Renal cortical epithelial cell (primary cell): ENCODE results near the gene ENTR1. TPM values are rescaled to one million over a fixed set of nuclear protein-coding genes. Genes with fewer than 3 reads are reported as not detected.

Experiments used
- DNase-seq: peaks from one replicate; pipeline ENCODE4 v3.0.0-alpha.2; 2011; ENCODE audit warnings: low read depth
- total RNA-seq: library from RNA; depleted of rRNA; stranded (reverse); fragments of >200 nt; gene quantifications from 2 replicates; pipeline ENCODE4 v1.2.3, GENCODE V29; 2014

ENTR1 gene
- total RNA-seq, 1 donor from 2014 or later = 30.4 TPM

DNA sequence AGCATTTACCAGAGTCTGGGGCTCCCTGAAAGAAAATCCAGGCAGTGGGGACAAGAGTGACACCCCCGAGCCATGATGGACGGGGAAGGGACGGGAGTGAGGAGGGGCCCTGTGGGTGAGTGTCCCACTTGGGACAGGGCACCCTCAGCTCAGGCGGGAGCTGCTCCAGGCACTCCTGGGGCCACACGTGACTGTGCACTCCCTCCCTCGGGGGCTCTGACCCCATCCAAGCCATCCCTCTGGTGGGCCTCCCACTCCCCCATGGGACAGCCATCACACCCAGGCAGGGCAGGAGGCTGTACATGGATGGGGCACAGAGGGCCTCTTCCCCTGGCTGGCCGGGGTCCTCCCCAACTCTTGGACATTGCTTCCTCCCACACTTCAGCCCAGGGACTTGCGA lies 34.0 kb downstream of the ENTR1 start:
- DNase-seq = no peak

DNA sequence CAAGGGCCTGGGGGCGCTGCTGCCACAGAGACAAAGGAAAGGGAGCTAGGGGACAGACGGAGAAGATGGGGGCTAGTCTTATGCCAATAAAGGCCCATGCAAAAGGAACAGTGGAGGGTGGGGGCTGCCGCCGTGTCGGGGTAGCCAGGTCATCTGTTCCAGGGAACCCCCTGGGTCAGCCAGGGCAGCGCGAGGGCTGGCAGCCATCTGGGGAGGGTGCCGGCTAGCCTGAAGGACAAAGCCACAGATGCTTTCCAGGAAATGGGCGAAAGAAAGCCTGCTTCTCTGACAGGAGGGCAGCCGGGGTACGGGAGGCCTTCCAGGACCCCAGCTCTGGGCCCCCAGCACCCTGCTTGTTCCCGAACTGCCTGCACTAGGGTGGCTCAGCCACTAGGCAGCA lies 35.3 kb downstream of the ENTR1 start:
- DNase-seq = no peak

DNA sequence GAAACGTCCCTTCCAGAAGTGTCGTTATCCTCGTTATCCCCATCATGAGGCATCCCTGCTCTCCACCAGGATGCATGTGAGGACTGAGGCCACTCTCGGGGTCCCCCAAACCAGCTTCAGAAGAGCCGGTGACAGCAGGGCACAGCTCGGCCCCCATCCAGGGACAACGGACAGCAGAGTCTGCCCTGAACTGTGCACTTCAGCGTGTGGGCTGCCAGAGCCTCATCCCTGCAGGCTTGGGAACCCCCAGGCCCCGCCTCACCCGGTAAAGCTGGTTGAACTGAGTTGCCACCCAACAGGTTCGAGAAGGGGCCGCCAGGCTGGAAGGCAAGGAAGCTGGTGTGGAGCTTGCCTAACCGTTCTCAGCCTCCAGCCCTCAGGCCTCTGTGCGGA lies 36.2 kb downstream of the ENTR1 start:
- no peak for DNase-seq

DNA sequence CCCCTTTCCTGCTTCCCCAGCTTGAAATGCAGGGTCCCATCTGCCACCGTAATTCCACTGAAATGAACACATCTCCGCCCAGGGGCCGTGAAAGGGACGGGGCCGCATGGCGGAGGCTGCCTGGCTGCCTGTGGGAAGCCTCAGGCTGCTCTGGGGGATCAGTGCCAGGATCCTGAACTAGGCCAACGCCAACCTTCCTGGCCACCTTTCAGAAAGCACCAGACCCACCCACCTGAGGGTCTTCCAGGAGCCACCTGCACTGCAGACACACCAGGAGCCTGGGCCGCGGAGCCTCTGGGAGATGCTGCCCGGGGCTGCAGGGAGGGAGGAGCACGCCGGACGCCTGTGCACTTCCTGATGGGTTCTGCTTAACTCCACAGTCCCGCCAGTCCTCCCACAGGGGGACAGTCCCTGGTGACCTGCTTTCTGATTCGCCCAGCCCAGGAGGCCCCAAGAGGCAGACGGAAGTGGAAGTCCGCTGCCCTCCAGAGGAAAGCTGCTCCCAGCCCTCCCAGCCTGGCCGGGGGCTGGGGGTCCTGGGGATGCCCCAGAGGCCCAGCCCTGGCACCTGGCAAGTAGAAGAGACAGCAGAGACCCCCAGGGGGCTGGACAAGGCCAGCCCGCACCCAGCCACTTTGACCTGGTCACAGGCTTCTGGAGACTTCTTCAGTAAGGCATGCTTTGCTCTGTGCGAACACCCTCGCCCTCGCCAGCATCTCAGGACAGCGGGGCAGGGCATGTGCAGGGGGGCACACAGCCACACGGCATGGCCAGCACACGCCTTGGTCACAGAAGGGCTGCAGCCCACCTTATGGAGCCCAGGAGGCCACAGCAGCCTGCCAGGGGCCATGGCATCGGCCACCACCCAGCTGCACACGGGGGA lies 36.9 kb downstream of the ENTR1 start, which contains the start of gene CARD9:
Gene CARD9 (minus strand): TSS at position 370 of the 883 bp plus-strand sequence. CDS start 1,591 bp downstream, outside the sequence.
- no peak for DNase-seq

DNA sequence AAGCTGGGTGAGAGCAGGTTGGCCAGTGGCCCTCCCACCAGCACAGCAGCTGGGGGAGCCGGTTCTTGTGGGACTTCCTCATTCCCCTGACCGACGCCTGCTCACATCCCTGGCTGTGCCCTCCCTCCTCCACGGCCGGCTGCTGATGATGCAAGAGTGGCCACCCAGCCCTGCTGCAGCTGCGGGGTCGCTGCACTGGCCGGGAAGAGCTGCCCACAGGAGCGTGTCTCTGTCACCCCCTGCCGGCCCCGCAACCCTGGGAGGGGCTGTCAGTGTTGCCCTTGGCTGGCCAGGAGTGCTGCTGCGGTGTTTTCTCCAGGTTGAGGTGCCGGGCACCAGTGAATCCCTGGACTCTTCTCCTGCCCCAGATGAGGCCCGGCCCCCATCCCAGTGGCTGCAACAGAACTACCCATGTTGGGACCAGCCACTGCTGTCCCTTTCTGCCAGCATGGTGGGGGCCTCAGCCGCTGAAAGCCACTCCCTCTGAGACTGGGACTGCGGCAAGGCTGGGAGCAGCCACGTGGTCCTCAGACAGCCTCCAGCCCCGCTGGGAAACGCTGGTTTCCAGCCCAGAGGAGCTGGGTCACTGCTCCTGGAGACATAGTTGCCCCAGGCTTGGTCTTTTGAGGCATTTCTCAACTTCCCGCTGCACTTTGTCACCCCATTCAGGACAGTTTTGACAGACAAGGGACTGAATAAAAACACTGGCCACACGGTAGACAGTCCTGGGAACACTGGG lies 37.7 kb downstream of the ENTR1 start:
- DNase-seq = peak; percentile 78

DNA sequence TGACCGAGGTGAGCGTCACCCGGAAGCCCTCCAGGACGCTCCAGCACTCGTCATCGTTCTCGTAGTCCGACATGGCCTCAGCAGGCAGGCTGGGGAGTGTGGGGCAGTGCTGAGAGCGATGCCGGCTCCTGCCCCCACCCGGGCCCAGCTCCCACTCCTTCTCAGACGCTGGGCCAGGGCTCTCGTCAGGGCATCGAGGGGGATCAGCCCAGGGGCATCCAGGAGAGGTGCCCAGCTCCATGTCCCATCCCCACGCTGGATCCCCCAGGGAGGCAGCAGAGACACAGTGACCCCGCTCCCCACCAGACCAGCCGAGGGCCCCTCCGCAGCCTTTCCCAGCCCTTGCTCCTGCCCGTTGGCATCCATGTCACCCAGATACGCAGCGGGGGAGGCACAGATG lies 38.4 kb downstream of the ENTR1 start:
- no peak for DNase-seq

DNA sequence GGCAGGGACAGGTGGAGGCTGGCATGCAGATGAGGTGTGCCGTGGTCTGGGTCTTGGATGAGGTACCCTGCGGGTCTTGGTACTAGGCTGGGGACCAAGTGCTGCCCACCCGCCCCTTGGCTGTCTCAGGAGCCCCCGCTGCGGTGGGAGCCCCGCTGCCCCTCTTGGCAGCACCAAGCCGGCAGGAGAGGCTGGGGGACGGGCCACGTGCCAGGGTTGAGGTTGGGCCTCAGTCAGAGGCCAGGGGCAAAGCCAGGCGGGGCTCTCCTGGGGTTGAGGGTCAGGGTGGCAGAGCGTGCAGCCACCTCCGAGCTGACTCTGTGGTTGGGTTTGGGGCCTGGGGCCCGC lies 38.9 kb downstream of the ENTR1 start:
- no peak for DNase-seq

DNA sequence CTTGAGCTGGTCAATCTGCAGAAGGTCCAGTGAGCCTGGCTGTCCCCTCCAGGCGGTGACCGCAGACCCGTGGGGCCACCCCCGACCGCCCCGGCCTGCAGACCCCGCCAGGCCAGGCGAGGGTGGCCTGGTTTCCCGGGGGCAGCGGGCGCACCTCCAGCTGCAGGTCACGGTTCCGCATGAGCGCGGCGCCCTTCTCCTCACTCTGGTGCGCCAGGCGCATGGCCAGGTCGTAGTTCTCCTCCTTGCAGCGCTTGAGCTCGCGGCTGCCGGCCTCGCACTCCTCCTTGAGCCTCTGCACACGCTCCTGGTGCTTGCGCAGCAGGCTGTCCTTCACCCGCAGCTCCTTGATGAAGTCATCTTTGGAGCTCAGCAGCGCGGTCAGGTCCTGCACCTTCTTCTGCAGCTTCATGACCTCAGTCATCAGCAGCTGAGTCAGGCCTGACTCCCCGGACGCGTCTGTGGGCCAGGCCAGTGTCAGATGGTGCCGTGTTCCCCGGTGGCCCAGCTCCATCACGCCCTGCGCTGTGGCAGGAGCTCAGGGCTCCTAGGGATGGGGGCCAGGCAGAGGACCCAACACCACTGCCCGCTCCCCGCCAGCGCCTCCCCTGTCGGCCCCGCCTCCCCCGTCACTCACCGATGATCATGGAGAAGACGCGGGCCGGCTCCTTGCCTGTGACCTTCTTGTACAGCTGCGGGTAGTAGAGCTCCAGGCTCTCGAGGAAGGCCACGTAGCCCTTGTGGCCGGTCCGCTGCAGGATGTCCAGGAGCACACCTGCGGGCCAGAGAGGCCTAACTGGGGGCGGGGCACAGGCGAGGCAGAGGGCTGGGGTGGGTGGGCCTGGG lies 39.5 kb downstream of the ENTR1 start:
- peak; percentile 19 for DNase-seq

DNA sequence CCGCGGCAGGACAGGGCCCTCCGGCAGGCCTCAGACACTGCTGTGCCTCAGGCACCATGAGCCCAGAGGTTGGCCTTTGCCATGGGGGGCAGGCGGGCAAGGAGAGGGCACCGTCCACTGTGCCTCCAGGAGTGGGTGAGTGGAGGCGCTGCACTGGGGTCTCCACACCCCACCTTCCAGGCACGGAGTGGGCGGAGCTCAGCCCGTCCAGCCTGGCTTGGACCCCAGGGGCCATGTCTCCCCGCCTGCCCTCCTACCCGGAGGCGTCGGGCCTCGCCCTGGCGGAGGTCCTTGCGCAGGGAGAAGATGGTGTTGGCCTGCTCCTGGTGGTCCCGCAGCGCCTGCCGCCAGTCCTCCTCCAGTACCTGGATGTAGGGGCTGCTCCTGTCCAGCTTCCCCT lies 40.4 kb downstream of the ENTR1 start:
- no peak for DNase-seq

DNA sequence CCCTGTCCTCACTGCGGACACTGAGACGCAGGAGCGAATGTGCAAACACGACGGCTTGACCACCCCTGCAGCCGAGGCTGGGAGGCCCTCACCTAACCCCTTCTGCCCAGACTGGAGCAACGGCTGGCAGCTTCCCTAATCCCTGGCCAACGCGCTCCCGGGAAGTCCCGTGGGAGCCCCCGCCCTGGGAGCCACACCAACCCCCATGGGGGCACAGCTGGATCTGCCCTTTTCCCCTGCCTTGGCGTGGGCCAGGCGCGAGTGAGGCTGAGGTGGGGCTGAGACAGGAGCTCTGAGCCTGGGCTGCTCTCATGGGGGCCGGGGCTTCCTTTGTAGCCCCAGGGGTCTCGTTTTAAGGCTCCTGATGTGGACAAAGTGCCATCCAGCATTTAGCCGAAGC lies 42.2 kb downstream of the ENTR1 start:
- no peak for DNase-seq

DNA sequence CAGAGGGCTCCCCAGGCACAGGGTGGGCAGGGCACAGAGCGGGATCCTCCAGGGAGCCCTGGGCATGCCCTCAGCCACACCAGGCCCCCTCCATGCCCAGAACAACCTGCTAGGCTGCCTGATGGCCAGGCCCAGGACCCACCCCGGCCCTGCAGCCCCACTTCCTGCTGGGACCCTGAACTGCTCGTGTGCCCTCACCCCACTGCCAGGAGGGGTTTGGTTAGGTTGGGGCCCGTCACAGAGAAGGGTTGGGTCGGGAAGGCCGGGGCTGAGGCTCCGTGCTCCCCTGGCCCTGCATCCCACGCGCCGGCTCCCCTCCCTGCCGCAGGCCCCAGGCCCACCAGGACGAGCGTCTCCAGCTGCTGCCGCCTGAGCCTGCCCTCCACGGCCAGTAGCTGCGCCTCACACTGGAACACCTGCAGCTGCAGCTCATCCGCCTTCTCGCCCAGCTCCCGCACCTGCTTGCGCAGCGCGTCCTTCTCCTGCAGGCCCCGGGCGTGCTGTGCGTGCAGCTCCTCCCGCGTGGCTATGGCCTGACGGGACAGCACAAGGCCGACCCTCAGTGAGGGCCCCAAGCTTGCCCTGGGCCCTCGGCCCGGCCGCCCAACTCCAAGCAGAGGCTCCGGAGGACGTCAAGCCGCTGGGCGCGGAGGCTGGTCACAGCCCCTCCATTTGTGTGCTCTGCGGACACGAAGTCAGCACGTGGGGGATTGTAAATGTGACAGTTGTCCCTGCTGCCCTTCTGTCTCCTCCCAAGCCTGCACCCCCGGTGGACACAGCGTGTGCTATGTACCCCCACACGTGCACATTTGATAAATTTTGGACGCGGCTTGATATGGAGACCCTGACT lies 42.9 kb downstream of the ENTR1 start:
- DNase-seq = no peak

DNA sequence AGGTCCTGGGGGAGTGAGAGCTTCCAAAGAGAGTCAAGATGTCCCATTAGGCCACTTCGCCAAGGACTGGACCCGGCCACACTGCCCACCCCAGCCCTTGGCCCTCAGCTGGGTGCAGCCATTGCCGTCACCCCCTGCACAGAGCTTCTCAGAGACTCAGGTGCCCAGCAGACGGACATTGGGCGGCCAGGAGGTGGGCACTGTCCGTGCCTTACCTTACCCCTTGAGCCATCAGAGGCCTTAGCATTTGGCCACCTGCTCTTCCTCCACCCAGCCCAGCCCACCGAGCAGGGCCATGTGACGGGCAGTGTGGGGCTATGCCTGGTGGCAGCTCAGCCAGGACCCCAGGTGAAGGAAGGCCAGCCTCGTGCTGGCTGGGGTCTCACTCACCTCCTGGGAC lies 43.6 kb downstream of the ENTR1 start:
- no peak for DNase-seq

DNA sequence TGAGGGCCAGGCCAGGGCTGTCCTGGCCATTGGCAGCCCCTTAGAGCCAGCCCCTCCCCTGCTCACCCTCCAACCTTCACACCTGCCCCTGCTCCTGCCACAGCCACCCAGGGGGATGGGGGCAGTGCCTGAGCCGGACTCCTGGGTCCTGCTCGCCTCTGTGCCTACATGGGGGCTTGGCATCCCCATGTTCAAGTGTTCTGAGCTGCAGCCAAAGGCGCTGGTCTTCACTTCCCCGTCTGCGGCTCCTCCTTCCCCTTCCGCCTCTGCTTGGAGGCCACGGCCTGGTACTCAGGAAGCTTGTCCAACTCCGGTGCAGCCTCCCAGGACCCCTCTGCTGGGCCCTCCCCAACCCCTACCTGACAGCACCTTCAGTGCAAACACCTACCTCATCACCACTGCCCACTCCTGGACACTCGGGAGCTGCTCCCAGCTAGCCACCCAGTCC lies 44.6 kb downstream of the ENTR1 start:
- DNase-seq = no peak

DNA sequence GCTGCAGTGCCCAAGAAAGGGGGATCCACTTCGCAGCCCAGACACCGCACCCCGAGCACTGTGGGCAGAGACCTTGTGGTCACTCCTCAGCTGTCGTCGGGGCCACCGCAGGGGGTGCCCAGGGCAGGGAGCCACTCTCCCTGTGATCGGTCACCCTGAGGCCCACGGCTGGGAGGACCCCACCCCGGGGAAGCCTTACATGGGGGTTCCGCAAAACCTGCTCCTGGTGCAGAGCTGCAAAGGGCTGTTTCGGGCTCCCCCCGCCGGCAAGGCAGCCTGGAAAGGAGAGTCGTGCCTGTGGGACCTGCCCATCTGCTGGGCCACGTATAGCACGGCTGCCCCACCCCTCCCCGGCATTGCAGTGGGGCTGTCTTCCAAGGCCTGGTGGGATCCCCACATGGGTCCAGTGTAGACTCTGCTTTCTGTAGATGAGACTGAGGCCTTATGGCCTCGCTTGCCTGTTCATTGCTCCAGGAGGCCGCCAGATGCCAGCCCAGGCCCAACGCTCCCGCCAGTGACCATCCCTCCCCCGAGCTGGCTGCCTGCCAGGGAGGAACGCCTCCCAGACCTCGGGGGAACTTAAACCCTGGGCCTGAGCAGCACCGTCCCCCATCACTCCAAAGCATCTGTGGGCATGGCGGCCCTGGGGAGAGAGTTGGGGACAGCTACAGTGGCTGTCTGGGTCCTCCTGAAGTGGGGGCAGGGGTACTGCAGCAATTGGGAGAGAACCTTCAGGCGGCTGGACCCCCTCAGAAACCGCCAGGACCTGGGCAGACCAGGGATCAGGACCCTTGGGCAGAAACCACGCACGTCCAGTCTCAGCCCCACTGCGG lies 45.3 kb downstream of the ENTR1 start:
- DNase-seq = no peak

DNA sequence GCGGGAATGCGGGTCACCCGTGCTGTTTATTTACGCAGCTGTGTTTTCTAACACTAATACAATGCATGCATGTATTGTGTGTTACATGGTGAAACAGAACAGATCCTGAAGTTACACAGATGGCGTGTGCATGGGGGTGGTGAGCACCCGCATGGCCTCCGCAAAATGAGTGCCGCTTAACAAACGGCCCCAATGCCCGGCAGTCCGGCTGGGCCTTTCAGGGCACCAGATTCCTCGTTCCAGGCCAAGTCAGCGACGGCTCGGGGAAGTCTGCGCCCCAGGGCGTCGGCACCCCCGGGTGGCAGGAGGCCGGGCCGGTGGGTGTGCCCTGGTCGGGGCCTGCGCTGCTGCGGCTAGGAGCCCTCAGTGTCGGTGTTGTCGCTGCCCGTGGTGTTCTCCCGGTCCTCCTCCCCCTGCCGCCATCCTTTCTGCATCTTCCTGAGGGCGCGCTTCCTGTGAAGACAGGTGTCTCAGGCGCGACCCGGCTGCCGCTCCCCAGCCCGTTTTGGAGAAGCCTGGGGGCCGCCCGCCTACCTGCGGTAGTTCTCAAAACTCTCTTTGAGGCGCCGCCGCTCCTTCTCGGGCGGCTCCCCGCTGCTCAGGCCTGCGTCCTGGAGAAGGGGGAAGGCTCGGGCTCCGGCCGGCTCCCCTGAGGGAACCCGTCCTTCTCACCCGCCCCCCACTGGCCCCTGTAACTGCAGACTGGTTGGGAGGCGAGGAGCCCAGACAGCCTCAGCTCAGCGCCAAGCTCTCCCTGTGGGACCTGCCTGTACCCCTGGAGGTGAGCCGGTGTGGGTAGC lies 46.3 kb downstream of the ENTR1 start:
- no peak for DNase-seq

DNA sequence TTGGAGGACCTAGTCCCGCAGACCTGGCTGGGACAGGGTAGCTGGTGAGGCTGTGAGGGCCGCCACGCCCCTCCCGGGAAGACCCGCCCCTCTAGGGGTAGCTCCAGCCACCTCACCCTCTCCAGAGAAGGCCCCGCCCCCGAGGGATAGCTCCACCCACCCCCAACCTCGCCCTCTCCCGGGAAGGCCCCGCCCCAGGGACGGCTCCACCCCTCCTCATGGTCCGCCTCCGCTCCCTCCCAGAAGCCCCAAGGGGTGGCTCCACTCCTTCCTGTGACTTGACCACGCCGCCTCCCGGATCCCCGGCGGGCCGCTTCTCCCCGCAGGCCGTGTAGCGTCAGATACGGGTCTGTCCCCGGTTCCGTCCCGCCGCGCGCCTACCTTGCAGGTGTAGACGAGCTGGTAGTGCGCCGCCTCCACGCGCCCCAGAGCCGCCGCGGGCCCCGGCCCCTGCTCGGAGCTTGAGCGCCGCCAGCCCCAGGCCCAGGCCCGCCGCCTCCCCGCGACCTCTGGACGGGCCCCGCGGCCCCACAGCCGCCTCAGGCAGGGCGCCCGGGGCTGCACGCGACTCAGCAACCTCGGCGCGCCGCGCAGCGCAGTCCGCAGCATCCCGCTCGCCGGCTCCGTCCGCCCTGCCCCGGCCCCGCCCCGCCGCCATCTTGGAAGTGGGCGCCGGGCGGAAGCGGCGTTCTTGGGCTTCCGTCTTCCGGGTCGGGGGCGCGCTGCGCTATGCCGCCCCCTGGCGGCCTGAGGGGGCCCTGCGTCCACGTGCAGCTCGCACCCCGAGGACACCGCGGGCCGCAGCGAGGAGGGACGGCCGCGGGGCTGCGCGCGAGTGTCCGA lies 47.1 kb downstream of the ENTR1 start, which contains the start of gene DNLZ:
Gene DNLZ (minus strand): TSS at position 639 of the 843 bp plus-strand sequence. CDS start 30 bp downstream, at position 609.
- DNase-seq = peak; percentile 81

DNA sequence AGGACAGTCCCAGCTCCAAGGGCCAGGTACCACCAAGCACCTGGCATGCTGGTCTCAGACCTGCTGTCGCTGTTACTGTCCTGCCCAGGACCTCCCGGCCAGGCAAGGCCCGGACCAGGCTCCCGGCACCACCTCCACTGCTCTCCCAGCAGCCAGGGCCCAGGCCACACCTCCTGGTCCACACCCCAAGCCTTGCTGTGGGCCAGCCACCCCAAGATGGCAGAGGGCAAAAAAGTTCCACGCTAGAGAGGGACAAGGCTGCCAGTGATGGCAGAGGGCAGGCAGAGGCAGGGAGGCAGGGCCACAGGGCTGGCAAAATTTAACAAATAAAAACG lies 48.0 kb downstream of the ENTR1 start:
- no peak for DNase-seq

DNA sequence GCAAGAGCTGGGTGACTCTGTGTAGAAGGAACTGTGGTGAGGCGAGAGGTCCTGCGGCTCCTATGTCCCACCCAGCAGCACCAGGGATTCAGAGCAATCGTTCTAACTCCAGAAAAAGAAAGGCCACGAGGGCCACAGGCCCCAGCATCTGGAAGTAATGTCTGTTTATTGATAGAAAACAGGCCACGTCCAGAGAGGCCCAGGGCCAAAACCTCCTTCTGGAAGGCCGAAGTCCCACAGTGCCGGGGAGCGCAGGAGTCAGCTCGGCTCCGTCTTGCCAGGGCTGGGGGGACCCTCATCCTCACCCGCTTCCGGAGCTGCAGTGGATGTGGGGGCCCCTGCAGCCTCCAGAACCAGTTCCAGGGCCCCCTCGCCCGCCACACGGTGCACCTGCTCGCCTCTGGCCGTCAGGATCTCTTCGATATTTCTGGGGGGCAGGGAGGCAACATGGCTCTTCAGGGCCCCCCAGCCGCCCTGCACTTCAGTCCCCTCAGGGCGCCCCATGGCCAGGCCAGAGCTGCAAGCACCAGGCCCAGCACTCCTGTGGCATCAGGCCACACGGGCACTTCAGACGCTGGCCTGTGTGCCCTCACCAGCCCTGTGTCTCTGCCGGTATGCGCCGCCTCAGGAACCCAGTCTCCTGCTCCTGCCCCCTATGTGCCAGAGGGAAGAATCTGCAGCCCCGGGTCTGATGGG lies 48.5 kb downstream of the ENTR1 start:
- DNase-seq = no peak
